OCI-LY1 (cell line): ENCODE measurements around the gene ARHGEF33.

Experiments
- EZH2 ChIP-seq: fragments of 200-600 bp; sonication (generic), shearing (Covaris generic); IDR thresholded peaks from 2 replicates; pipeline ENCODE4 v1.8.0; 2017; ENCODE audit warnings: borderline replicate concordance, mixed run types, mild to moderate bottlenecking, antibody characterized with exemption, low read length, moderate library complexity, mixed read lengths
- TF ChIP-seq, protein P1 (sequence below): fragments of 200-600 bp; sonication (generic), shearing (Covaris generic); IDR thresholded peaks from 2 replicates; pipeline ENCODE4 v1.5.1; 2017; ENCODE audit warnings: mild to moderate bottlenecking, antibody characterized with exemption, low read length, moderate library complexity, mixed read lengths

DNA sequence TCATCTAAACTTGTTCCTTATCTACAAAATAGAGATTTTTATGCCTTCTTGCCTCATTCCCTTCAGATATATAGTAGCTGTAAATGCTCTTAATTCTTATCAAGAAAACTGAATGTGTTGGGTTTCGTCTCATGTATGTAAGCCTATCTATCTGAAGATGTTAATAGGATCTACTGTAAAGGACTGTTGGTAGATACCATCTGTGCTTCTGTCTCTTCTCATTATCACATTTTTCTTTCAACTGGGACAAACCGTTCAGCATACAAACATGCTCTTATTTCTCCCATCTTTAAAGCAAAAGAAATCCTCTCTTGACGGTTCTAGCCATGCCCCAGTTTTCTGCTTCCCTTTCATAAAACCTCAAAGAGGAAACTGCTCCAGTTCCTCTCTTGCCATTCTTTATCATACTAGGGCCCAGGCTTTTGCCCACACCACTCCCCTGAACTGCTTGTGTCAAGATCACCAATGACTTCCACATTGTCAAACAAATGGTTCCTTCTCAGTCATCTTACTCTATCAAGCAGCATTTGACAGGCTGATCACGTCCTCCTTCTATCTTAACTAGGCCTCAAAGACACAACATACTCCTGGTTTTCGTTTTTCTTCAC lies 88.7 kb downstream of the ARHGEF33 start:
- TF ChIP-seq, protein P1, sequence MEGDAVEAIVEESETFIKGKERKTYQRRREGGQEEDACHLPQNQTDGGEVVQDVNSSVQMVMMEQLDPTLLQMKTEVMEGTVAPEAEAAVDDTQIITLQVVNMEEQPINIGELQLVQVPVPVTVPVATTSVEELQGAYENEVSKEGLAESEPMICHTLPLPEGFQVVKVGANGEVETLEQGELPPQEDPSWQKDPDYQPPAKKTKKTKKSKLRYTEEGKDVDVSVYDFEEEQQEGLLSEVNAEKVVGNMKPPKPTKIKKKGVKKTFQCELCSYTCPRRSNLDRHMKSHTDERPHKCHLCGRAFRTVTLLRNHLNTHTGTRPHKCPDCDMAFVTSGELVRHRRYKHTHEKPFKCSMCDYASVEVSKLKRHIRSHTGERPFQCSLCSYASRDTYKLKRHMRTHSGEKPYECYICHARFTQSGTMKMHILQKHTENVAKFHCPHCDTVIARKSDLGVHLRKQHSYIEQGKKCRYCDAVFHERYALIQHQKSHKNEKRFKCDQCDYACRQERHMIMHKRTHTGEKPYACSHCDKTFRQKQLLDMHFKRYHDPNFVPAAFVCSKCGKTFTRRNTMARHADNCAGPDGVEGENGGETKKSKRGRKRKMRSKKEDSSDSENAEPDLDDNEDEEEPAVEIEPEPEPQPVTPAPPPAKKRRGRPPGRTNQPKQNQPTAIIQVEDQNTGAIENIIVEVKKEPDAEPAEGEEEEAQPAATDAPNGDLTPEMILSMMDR: no peak
- no peak for TF ChIP-seq EZH2
